GM18520 (cell line): ENCODE measurements around the gene DGKI.

ENCODE experiments used
- ATAC-seq: cut with Tn5 transposase; IDR thresholded peaks from one replicate; pipeline ENCODE4 v1.9.1; 2021; ENCODE audit not compliant: unreplicated experiment

The DGKI gene

GRCh38 chr7:137388916-137389315 is 457.9 kb downstream of the DGKI start:
- no peak for ATAC-seq

- ATAC-seq: no peak
These were observed 459.8 kb downstream of the DGKI start for GRCh38 chr7:137386966-137387365.

GRCh38 chr7:137381045-137381444 is 465.7 kb downstream of the DGKI start:
- ATAC-seq: no peak

GRCh38 chr7:137373507-137373906 is 473.3 kb downstream of the DGKI start:
- no peak for ATAC-seq

GRCh38 chr7:137371616-137372015 is 475.2 kb downstream of the DGKI start:
- no peak for ATAC-seq

- ATAC-seq: no peak
These were observed 479.8 kb downstream of the DGKI start for GRCh38 chr7:137366995-137367394.

- ATAC-seq: no peak
These were observed 483.1 kb downstream of the DGKI start for GRCh38 chr7:137363683-137364082.

- ATAC-seq: no peak
These were observed 486.6 kb downstream of the DGKI start for GRCh38 chr7:137360087-137360679.

GRCh38 chr7:137354961-137355360 is 491.8 kb downstream of the DGKI start:
- ATAC-seq: no peak

- ATAC-seq: no peak
These were observed 492.4 kb downstream of the DGKI start for GRCh38 chr7:137354396-137354795.

- no peak for ATAC-seq
These were observed 494.8 kb downstream of the DGKI start for GRCh38 chr7:137351941-137352340.

GRCh38 chr7:137345799-137346449 is 500.9 kb downstream of the DGKI start:
- no peak for ATAC-seq

- ATAC-seq: no peak
These were observed 503.4 kb downstream of the DGKI start, which contains the start of gene PTN for GRCh38 chr7:137343281-137343841. TSS of gene PTN (minus strand) at chr7:137343733. CDS start at chr7:137254973, 88,760 bp downstream.

GRCh38 chr7:137342828-137343261 is 503.9 kb downstream of the DGKI start:
- ATAC-seq: no peak

- no peak for ATAC-seq
These were observed 504.5 kb downstream of the DGKI start for GRCh38 chr7:137342265-137342664.

GRCh38 chr7:137337902-137338301 is 508.9 kb downstream of the DGKI start:
- ATAC-seq: no peak

- no peak for ATAC-seq
These were observed 511.0 kb downstream of the DGKI start for GRCh38 chr7:137335814-137336213.

GRCh38 chr7:137331378-137331777 is 515.4 kb downstream of the DGKI start:
- ATAC-seq: no peak
